Mesenchymal stem cell (in vitro differentiated cells and primary cell): ENCODE data around the gene GFOD1.

Experiments used
- DNase-seq: peaks from one replicate; pipeline ENCODE4 v3.0.0-alpha.2; 2013
- H2AFZ ChIP-seq: one replicate; pipeline ENCODE4 v1.6.1; 2013; ENCODE audit warnings: low read depth, mild to moderate bottlenecking, control low read depth, inconsistent platforms, low read length, moderate library complexity
- H2AK5ac ChIP-seq: 2 replicates; pipeline ENCODE4 v1.6.1; 2013; ENCODE audit warnings: low read length, moderate library complexity, mild to moderate bottlenecking, inconsistent platforms; ENCODE audit not compliant: severe bottlenecking
- H2BK120ac ChIP-seq: one replicate; pipeline ENCODE4 v1.6.1; 2013; ENCODE audit warnings: low read depth, mild to moderate bottlenecking, inconsistent platforms, low read length, moderate library complexity
- H2BK12ac ChIP-seq, 2 experiments: one replicate each; pipeline ENCODE4 v1.6.1; 2013; ENCODE audit warnings: inconsistent platforms in 2 of 2, low read length in 2 of 2, mild to moderate bottlenecking in 2 of 2, moderate library complexity in 2 of 2, control low read depth in 1 of 2
- H2BK15ac ChIP-seq: one replicate; pipeline ENCODE4 v1.6.1; 2013; ENCODE audit warnings: mild to moderate bottlenecking, low read depth, inconsistent platforms; ENCODE audit not compliant: poor library complexity, severe bottlenecking
- H2BK5ac ChIP-seq: 2 replicates; pipeline ENCODE4 v1.6.1; 2013; ENCODE audit warnings: low read depth, mild to moderate bottlenecking, low read length, control low read depth, inconsistent platforms; ENCODE audit not compliant: poor library complexity, severe bottlenecking
- H3K14ac ChIP-seq, 2 experiments: one replicate each; pipeline ENCODE4 v1.6.1; 2013; ENCODE audit warnings: inconsistent platforms in 2 of 2, low read length in 2 of 2, control low read depth in 1 of 2, mild to moderate bottlenecking in 1 of 2, moderate library complexity in 1 of 2
- H3K18ac ChIP-seq, 2 experiments: one replicate each; pipeline ENCODE4 v1.6.1; 2013; ENCODE audit warnings: inconsistent platforms in 2 of 2, low read length in 2 of 2, control low read depth in 1 of 2, low read depth in 1 of 2, mild to moderate bottlenecking in 1 of 2
- H3K23ac ChIP-seq, 2 experiments: one replicate each; pipeline ENCODE4 v1.6.1; 2013; ENCODE audit warnings: inconsistent platforms in 2 of 2, low read length in 2 of 2, mild to moderate bottlenecking in 2 of 2, moderate library complexity in 2 of 2, control low read depth in 1 of 2
- H3K27ac ChIP-seq: 2 replicates; pipeline ENCODE4 v1.5.1; 2013; ENCODE audit warnings: mild to moderate bottlenecking, moderate library complexity, low read length, control low read depth, inconsistent platforms; ENCODE audit not compliant: poor library complexity, severe bottlenecking
- H3K27me3 ChIP-seq, 2 experiments: 2 replicates each; pipeline versions ENCODE4 v1.6.1 to v1.7.0; 2013; ENCODE audit warnings: low read length in 2 of 2, mild to moderate bottlenecking in 2 of 2, moderate library complexity in 2 of 2, control low read depth in 1 of 2, inconsistent platforms in 1 of 2; ENCODE audit not compliant: control insufficient read depth in 1 of 2, insufficient read depth in 1 of 2
- H3K36me3 ChIP-seq, 2 experiments: 2 replicates each; pipeline versions ENCODE4 v1.6.1 to v1.7.0; 2013; ENCODE audit warnings: low read length in 2 of 2, control low read depth in 1 of 2, inconsistent platforms in 1 of 2, low read depth in 1 of 2, mild to moderate bottlenecking in 1 of 2; ENCODE audit not compliant: insufficient read depth in 2 of 2, control insufficient read depth in 1 of 2
- H3K4ac ChIP-seq, 2 experiments: one replicate each; pipeline ENCODE4 v1.6.1; 2013; ENCODE audit warnings: inconsistent platforms in 2 of 2, low read length in 2 of 2, mild to moderate bottlenecking in 2 of 2, moderate library complexity in 2 of 2, control low read depth in 1 of 2, low read depth in 1 of 2
- H3K4me1 ChIP-seq: 2 replicates; pipeline ENCODE4 v1.6.1; 2013; ENCODE audit warnings: low read depth, low read length, control low read depth; ENCODE audit not compliant: control insufficient read depth, insufficient read depth
- H3K4me2 ChIP-seq: 2 replicates; pipeline ENCODE4 v1.6.1; 2013; ENCODE audit warnings: low read length, mild to moderate bottlenecking, inconsistent platforms; ENCODE audit not compliant: poor library complexity, severe bottlenecking
- H3K4me3 ChIP-seq, 2 experiments: 2 replicates each; pipeline versions ENCODE4 v1.5.1 to v1.7.0; 2013; ENCODE audit warnings: low read length in 2 of 2, mild to moderate bottlenecking in 2 of 2, control low read depth in 1 of 2, low read depth in 1 of 2; ENCODE audit not compliant: insufficient read depth in 1 of 2
- H3K79me1 ChIP-seq: replicated peaks from 2 replicates; pipeline ENCODE4 v1.6.1; 2013; ENCODE audit warnings: mild to moderate bottlenecking, control low read depth, low read length, inconsistent platforms; ENCODE audit not compliant: poor library complexity, severe bottlenecking
- H3K9ac ChIP-seq: 2 replicates; pipeline ENCODE4 v1.7.0; 2013; ENCODE audit warnings: mild to moderate bottlenecking, low read length, moderate library complexity
- H3K9me3 ChIP-seq: 2 replicates; pipeline ENCODE4 v1.7.0; 2013; ENCODE audit warnings: mild to moderate bottlenecking, low read length; ENCODE audit not compliant: control insufficient read depth
- H4K8ac ChIP-seq: one replicate; pipeline ENCODE4 v1.6.1; 2013; ENCODE audit warnings: inconsistent platforms, mild to moderate bottlenecking, low read length, moderate library complexity
- H4K91ac ChIP-seq: one replicate; pipeline ENCODE4 v1.6.1; 2013; ENCODE audit warnings: mild to moderate bottlenecking, low read length, inconsistent platforms
- WGBS: methylation state at CpG from one replicate; pipeline ENCODE4 v1.1.7; 2013; ENCODE audit warnings: mixed read lengths; 5-methylcytosine and 5-hydroxymethylcytosine counted together

Gene GFOD1

GRCh38 chr6:13453771-13454251 lies 33.6 kb downstream of the GFOD1 start:
- Histone ChIP-seq H3K9me3 (no peaks in the 10 kb centered on the region), H3K18ac (no peak overlapping the region), H2BK5ac (no peak overlapping the region), H2AFZ (no peak overlapping the region), H3K27me3 (no peaks in the 10 kb centered on the region), H2BK12ac (peak overlapping the region in 1 of 2 experiments; percentile 56), H4K91ac (no peak overlapping the region), H2AK5ac (no peak overlapping the region), H3K4me2 (no peak overlapping the region), H3K4me3 (no peak overlapping the region), H3K4ac (no peak overlapping the region), H2BK15ac (no peak overlapping the region), H3K79me1 (peaks cover 4% of the 10 kb centered on the region), H3K4me1 (peaks cover 5% of the 10 kb centered on the region), H3K27ac (no peak overlapping the region), H3K9ac (no peak overlapping the region), H3K36me3 (peaks cover 0 to 4% of the 10 kb centered on the region in 2 experiments), H3K14ac (no peak overlapping the region), H2BK120ac (no peak overlapping the region), H3K23ac (no peak overlapping the region), H4K8ac (no peak overlapping the region)
- DNase-seq: no peak
- WGBS: 59% methylated on average over 2 of the region's 2 CpGs

- no peak overlapping the region for H3K23ac ChIP-seq
- H3K36me3 ChIP-seq: peaks cover 0 to 4% of the 10 kb centered on the region in 2 experiments
- H2BK120ac ChIP-seq: no peak overlapping the region
- no peak for DNase-seq
- no peak overlapping the region for H3K4me3 ChIP-seq
- no peak overlapping the region for H3K4me2 ChIP-seq
- H2BK5ac ChIP-seq: no peak overlapping the region
- no peaks in the 10 kb centered on the region for H3K27me3 ChIP-seq
- no peak overlapping the region for H4K91ac ChIP-seq
- no peak overlapping the region for H3K4ac ChIP-seq
- H3K27ac ChIP-seq: no peak overlapping the region
- H2AFZ ChIP-seq: no peak overlapping the region
- H3K9ac ChIP-seq: no peak overlapping the region
- H3K14ac ChIP-seq: no peak overlapping the region
- WGBS: 88% methylated on average over 2 of the region's 4 CpGs
- no peaks in the 10 kb centered on the region for H3K9me3 ChIP-seq
- H4K8ac ChIP-seq: no peak overlapping the region
- H2AK5ac ChIP-seq: no peak overlapping the region
- H3K79me1 ChIP-seq: peaks cover 4% of the 10 kb centered on the region
- H3K4me1 ChIP-seq: peaks cover 5% of the 10 kb centered on the region
- no peak overlapping the region for H2BK15ac ChIP-seq
- no peak overlapping the region for H3K18ac ChIP-seq
- no peak overlapping the region for H2BK12ac ChIP-seq
Measured at GRCh38 chr6:13453153-13453552, 34.2 kb downstream of the GFOD1 start.

GRCh38 chr6:13452346-13453117 lies 34.9 kb downstream of the GFOD1 start:
- Histone ChIP-seq H3K9me3 (no peaks in the 10 kb centered on the region), H3K79me1 (peaks cover 4% of the 10 kb centered on the region), H2BK5ac (no peak overlapping the region), H3K36me3 (peaks cover 0 to 4% of the 10 kb centered on the region in 2 experiments), H3K27me3 (no peaks in the 10 kb centered on the region), H2AFZ (no peak overlapping the region), H2BK120ac (no peak overlapping the region), H4K91ac (no peak overlapping the region), H2AK5ac (no peak overlapping the region), H3K4me3 (no peak overlapping the region), H3K4me2 (no peak overlapping the region), H3K9ac (no peak overlapping the region), H3K4ac (no peak overlapping the region), H4K8ac (no peak overlapping the region), H3K23ac (no peak overlapping the region), H3K27ac (no peak overlapping the region), H2BK15ac (no peak overlapping the region), H3K18ac (no peak overlapping the region), H2BK12ac (no peak overlapping the region), H3K14ac (no peak overlapping the region), H3K4me1 (peaks cover 5% of the 10 kb centered on the region)
- 95% methylated on average over 11 of the region's 11 CpGs for WGBS
- DNase-seq: no peak

GRCh38 chr6:13451181-13451895 lies 36.1 kb downstream of the GFOD1 start:
- no peak overlapping the region for H3K9ac ChIP-seq
- no peak overlapping the region for H2BK120ac ChIP-seq
- no peak overlapping the region for H3K4me3 ChIP-seq
- no peaks in the 10 kb centered on the region for H3K27me3 ChIP-seq
- H3K4me1 ChIP-seq: peaks cover 5% of the 10 kb centered on the region
- no peak overlapping the region for H2BK15ac ChIP-seq
- no peak overlapping the region for H2BK5ac ChIP-seq
- H2BK12ac ChIP-seq: no peak overlapping the region
- no peak overlapping the region for H3K23ac ChIP-seq
- no peak overlapping the region for H3K18ac ChIP-seq
- H3K79me1 ChIP-seq: peaks cover 1% of the 10 kb centered on the region
- no peak for DNase-seq
- no peak overlapping the region for H3K27ac ChIP-seq
- no peak overlapping the region for H3K4me2 ChIP-seq
- no peak overlapping the region for H2AFZ ChIP-seq
- H3K4ac ChIP-seq: no peak overlapping the region
- peaks cover 0 to 4% of the 10 kb centered on the region in 2 experiments for H3K36me3 ChIP-seq
- no peak overlapping the region for H4K8ac ChIP-seq
- no peak overlapping the region for H3K14ac ChIP-seq
- H4K91ac ChIP-seq: no peak overlapping the region
- 98% methylated on average over 15 of the region's 15 CpGs for WGBS
- no peaks in the 10 kb centered on the region for H3K9me3 ChIP-seq
- H2AK5ac ChIP-seq: no peak overlapping the region
